SU-DHL-6 (cell line): ENCODE results near the gene CD34.

Experiments
- H2AFZ ChIP-seq: fragments of 200-600 bp; sonication (generic); 2 replicates; pipeline ENCODE4 v1.6.1; 2014; ENCODE audit warnings: low read depth, mild to moderate bottlenecking, moderate library complexity, mixed read lengths, antibody characterized with exemption, low read length; ENCODE audit not compliant: severe bottlenecking
- H3F3A ChIP-seq: fragments of 200-600 bp; shearing (Covaris generic); 2 replicates; pipeline ENCODE4 v1.6.0; 2016; ENCODE audit warnings: antibody characterized with exemption, mild to moderate bottlenecking; ENCODE audit not compliant: insufficient read depth
- H3K27ac ChIP-seq: fragments of 200-600 bp; sonication (generic); 2 replicates; pipeline ENCODE4 v1.5.1; 2016; ENCODE audit warnings: low read depth, mild to moderate bottlenecking, low read length, moderate library complexity, mixed read lengths
- H3K27me3 ChIP-seq: fragments of 200-600 bp; sonication (generic), shearing (Covaris generic); 2 replicates; pipeline ENCODE4 v1.6.0; 2014; ENCODE audit warnings: mild to moderate bottlenecking, low read length
- H3K36me3 ChIP-seq: fragments of 200-600 bp; sonication (generic); 2 replicates; pipeline ENCODE4 v1.6.1; 2014; ENCODE audit warnings: mild to moderate bottlenecking, low read length, mixed read lengths
- H3K4me2 ChIP-seq: fragments of 300-600, 200-600 bp; shearing (Covaris generic), sonication (generic); 2 replicates; pipeline ENCODE4 v1.6.0; 2014; ENCODE audit warnings: low read length, low read depth, mild to moderate bottlenecking; ENCODE audit not compliant: poor library complexity, severe bottlenecking
- H3K4me3 ChIP-seq: fragments of 200-600 bp; sonication (generic); 2 replicates; pipeline ENCODE4 v1.5.1; 2014; ENCODE audit warnings: antibody characterized with exemption, low read length, mild to moderate bottlenecking, mixed read lengths; ENCODE audit not compliant: insufficient read depth, poor library complexity, severe bottlenecking
- H3K79me2 ChIP-seq: fragments of 200-600 bp; sonication (generic); 2 replicates; pipeline ENCODE4 v1.6.1; 2014; ENCODE audit warnings: mild to moderate bottlenecking, low read length, moderate library complexity; ENCODE audit not compliant: insufficient read depth
- H3K9ac ChIP-seq: fragments of 200-600 bp; sonication (generic); 2 replicates; pipeline ENCODE4 v1.7.0; 2014; ENCODE audit warnings: mild to moderate bottlenecking, low read length
- H3K9me2 ChIP-seq: fragments of 200-600 bp; sonication (generic); replicated peaks from 2 replicates; pipeline ENCODE4 v1.6.1; 2014; ENCODE audit warnings: low read length; ENCODE audit not compliant: insufficient read depth
- H3K9me3 ChIP-seq: fragments of 200-600 bp; sonication (generic); 2 replicates; pipeline ENCODE4 v1.6.1; 2014; ENCODE audit warnings: low read length, mixed read lengths; ENCODE audit not compliant: insufficient read depth
- H4K20me1 ChIP-seq: fragments of 200-600 bp; sonication (generic); 2 replicates; pipeline ENCODE4 v1.6.1; 2014; ENCODE audit warnings: low read depth, mild to moderate bottlenecking, antibody characterized with exemption, low read length, moderate library complexity, mixed read lengths
- CTCF ChIP-seq: fragments of 200-600 bp; sonication (generic); IDR thresholded peaks from one replicate; pipeline ENCODE4 v1.5.1; 2017; ENCODE audit warnings: antibody characterized with exemption, mild to moderate bottlenecking, low read length, moderate library complexity; ENCODE audit not compliant: insufficient read depth, poor library complexity, severe bottlenecking
- EZH2phosphoT487 ChIP-seq: fragments of 200-600 bp; sonication (generic), shearing (Covaris generic); conservative IDR thresholded peaks from 2 replicates; pipeline ENCODE4 v1.6.1; 2018; ENCODE audit warnings: mild to moderate bottlenecking, antibody characterized with exemption, low read length, moderate library complexity, mixed read lengths

The CD34 gene

GRCh38 chr1:207833956-207834660 is 76.8 kb downstream of the CD34 start:
- Histone ChIP-seq H3K9me3 (no peaks in the 10 kb centered on the region), H3K9me2 (no peaks in the 10 kb centered on the region), H3K79me2 (no peaks in the 10 kb centered on the region), H3K27me3 (no peaks in the 10 kb centered on the region), H2AFZ (no peak overlapping the region), H3K36me3 (no peaks in the 10 kb centered on the region), H4K20me1 (no peaks in the 10 kb centered on the region), H3K4me2 (no peak overlapping the region), H3K4me3 (no peak overlapping the region), H3F3A (no peaks in the 10 kb centered on the region), H3K27ac (no peak overlapping the region), H3K9ac (no peak overlapping the region)
- TF ChIP-seq CTCF (no peak), EZH2phosphoT487 (no peak)

DNA sequence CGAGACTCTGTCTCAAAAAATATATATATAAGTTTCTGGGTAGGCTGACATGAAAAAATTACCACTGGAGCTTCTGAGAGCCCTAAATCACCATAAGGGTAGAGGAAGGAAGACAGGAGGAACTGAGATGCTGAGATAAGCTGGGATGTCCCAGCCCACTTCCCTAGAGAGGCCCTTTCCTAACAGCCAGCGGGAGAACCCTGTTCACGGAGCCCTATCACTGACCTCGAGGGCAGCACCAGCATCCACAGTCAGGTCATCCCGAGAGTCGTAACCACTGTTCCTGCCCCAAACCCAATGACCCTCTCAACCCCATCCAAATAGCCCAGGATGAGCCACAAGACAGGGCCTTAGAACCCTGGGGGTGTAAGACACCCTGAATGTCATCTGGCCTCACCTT is 77.5 kb downstream of the CD34 start:
- Histone ChIP-seq H4K20me1 (no peaks in the 10 kb centered on the region), H3K27ac (no peak overlapping the region), H3K9me2 (no peaks in the 10 kb centered on the region), H3K9me3 (no peaks in the 10 kb centered on the region), H3K27me3 (no peaks in the 10 kb centered on the region), H3F3A (no peaks in the 10 kb centered on the region), H3K4me3 (no peak overlapping the region), H3K36me3 (no peaks in the 10 kb centered on the region), H2AFZ (no peak overlapping the region), H3K79me2 (no peaks in the 10 kb centered on the region), H3K9ac (no peak overlapping the region), H3K4me2 (no peak overlapping the region)
- TF ChIP-seq CTCF (no peak), EZH2phosphoT487 (no peak)

- no peaks in the 10 kb centered on the region for H4K20me1 ChIP-seq
- no peak overlapping the region for H3K4me2 ChIP-seq
- no peak overlapping the region for H2AFZ ChIP-seq
- H3K36me3 ChIP-seq, result no peaks in the 10 kb centered on the region
- no peaks in the 10 kb centered on the region for H3K9me3 ChIP-seq
- no peaks in the 10 kb centered on the region for H3F3A ChIP-seq
- no peak for TF ChIP-seq CTCF
- no peak for TF ChIP-seq EZH2phosphoT487
- no peaks in the 10 kb centered on the region for H3K27me3 ChIP-seq
- no peak overlapping the region for H3K27ac ChIP-seq
- no peak overlapping the region for H3K9ac ChIP-seq
- no peak overlapping the region for H3K4me3 ChIP-seq
- no peaks in the 10 kb centered on the region for H3K9me2 ChIP-seq
- no peaks in the 10 kb centered on the region for H3K79me2 ChIP-seq
Measured at GRCh38 chr1:207832796-207833195, 78.1 kb downstream of the CD34 start.
